Peyer's patch (tissue), 4 donors: Measurements from ENCODE around the gene SAG.

ENCODE experiments used
- CTCF ChIP-seq, 6 experiments: fragments of 450-650 bp in 4 of 6; fragments of 200-600 bp in 2 of 6; sonication (generic) in 1 of 6; IDR thresholded peaks; one replicate each; pipeline ENCODE4 v1.5.1; 2017 to 2019; ENCODE audit warnings: antibody characterized with exemption in 6 of 6, mild to moderate bottlenecking in 3 of 6, moderate library complexity in 1 of 6
- POLR2A ChIP-seq, 2 donors: fragments of 450-650 bp; IDR thresholded peaks; one replicate each; pipeline ENCODE4 v1.5.1; 2017; ENCODE audit warnings: antibody characterized with exemption in 2 of 2, mild to moderate bottlenecking in 2 of 2, moderate library complexity in 2 of 2

- TF ChIP-seq CTCF (IDR thresholded peaks at IDR 0.05) (no peak), POLR2A (IDR thresholded peaks at IDR 0.05) (no peak)
Measured at GRCh38 chr2:233260661-233261060, 47.0 kb upstream of the SAG start.
